IMR-90 (cell line): ENCODE results near the gene JPT2. TPM values are rescaled to one million over a fixed set of nuclear protein-coding genes. Genes with fewer than 3 reads are reported as not detected.
A peak's percentile ranks its signal among the peaks of the same experiment; 100 is the strongest.
"Not testable (repeated sequence)": the region's sequence is repeated elsewhere in the genome, so short reads cannot be mapped to it uniquely, and the experiment has no call there.

Experiments used
- ATAC-seq: fragments of 200-7000 bp; cut with Tn5 transposase; 2 replicates; pipeline ENCODE4 v1.9.1; 2020; ENCODE audit warnings: low read depth, mild to moderate bottlenecking, moderate library complexity
- BruUV-seq: library from RNA; stranded (reverse); fragments of 400-500 nt; replicated peaks from 2 replicates; lab custom pipeline; 2021; lab: Mats Ljungman, UMichigan
- CTCF ChIA-PET: fragments of 300-600 bp; formaldehyde crosslinking; extraction: SDS; loops from one replicate; lab custom pipeline; 2021; ENCODE audit warnings: antibody characterized with exemption; lab: Yijun Ruan, JAX
- POLR2A ChIA-PET: fragments of 300-600 bp; sonication (Branson Sonifier 250); formaldehyde crosslinking; loops from one replicate; lab custom pipeline; 2022; ENCODE audit warnings: antibody characterized with exemption; ENCODE audit not compliant: unreplicated experiment; lab: Charles Lee
- DNase-seq: peaks from one replicate; pipeline ENCODE4 v3.0.0; 2013
- H2AFZ ChIP-seq: replicated peaks from 2 replicates; pipeline ENCODE3; 2013; ENCODE audit warnings: low read length, mild to moderate bottlenecking; ENCODE audit not compliant: poor library complexity
- H2AK5ac ChIP-seq: 2 replicates; pipeline ENCODE4 v1.6.1; 2013; ENCODE audit warnings: low read depth, low read length, inconsistent platforms
- H2AK9ac ChIP-seq: replicated peaks from 2 replicates; pipeline ENCODE3; 2013; ENCODE audit warnings: mild to moderate bottlenecking, low read depth, low read length, moderate library complexity; ENCODE audit not compliant: poor library complexity
- H2BK120ac ChIP-seq: 2 replicates; pipeline ENCODE4 v1.6.1; 2013; ENCODE audit warnings: low read depth, low read length, inconsistent platforms
- H2BK15ac ChIP-seq: 3 replicates; pipeline ENCODE4 v1.6.1; 2013; ENCODE audit warnings: low read depth, low read length, inconsistent platforms
- H2BK20ac ChIP-seq: 2 replicates; pipeline ENCODE4 v1.6.1; 2013; ENCODE audit warnings: low read depth, mild to moderate bottlenecking, inconsistent platforms, low read length, moderate library complexity
- H2BK5ac ChIP-seq: 2 replicates; pipeline ENCODE4 v1.6.1; 2013; ENCODE audit warnings: mild to moderate bottlenecking, low read depth, low read length, inconsistent platforms; ENCODE audit not compliant: poor library complexity, severe bottlenecking
- H3K14ac ChIP-seq: replicated peaks from 2 replicates; pipeline ENCODE4 v1.6.1; 2013; ENCODE audit warnings: low read depth, low read length, inconsistent platforms
- H3K18ac ChIP-seq: 2 replicates; pipeline ENCODE4 v1.6.1; 2013; ENCODE audit warnings: low read depth, low read length, control low read depth
- H3K23ac ChIP-seq: 2 replicates; pipeline ENCODE4 v1.6.1; 2013; ENCODE audit warnings: low read depth, low read length, inconsistent platforms
- H3K27ac ChIP-seq: 2 replicates; pipeline ENCODE4 v1.5.1; 2013; ENCODE audit warnings: mild to moderate bottlenecking, control low read depth, low read length; ENCODE audit not compliant: insufficient read depth
- H3K27me3 ChIP-seq: 2 replicates; pipeline ENCODE4 v1.6.1; 2013; ENCODE audit warnings: low read length; ENCODE audit not compliant: control insufficient read depth, insufficient read depth
- H3K36me3 ChIP-seq: 2 replicates; pipeline ENCODE4 v1.6.1; 2013; ENCODE audit warnings: low read length, mixed read lengths; ENCODE audit not compliant: control insufficient read depth, insufficient read depth
- H3K4ac ChIP-seq: 2 replicates; pipeline ENCODE4 v1.6.1; 2013; ENCODE audit warnings: low read depth, low read length, inconsistent platforms
- H3K4me1 ChIP-seq: 2 replicates; pipeline ENCODE4 v1.6.1; 2013; ENCODE audit warnings: low read length, mixed read lengths; ENCODE audit not compliant: control insufficient read depth, insufficient read depth
- H3K4me2 ChIP-seq: 2 replicates; pipeline ENCODE4 v1.6.1; 2013; ENCODE audit warnings: low read depth, mild to moderate bottlenecking, control low read depth, low read length, moderate library complexity
- H3K4me3 ChIP-seq: 2 replicates; pipeline ENCODE4 v1.5.1; 2013; ENCODE audit warnings: low read depth, mild to moderate bottlenecking, control low read depth, low read length, moderate library complexity; ENCODE audit not compliant: insufficient read depth
- H3K56ac ChIP-seq: 2 replicates; pipeline ENCODE4 v1.6.1; 2013; ENCODE audit warnings: low read length, inconsistent platforms; ENCODE audit not compliant: insufficient read depth; ENCODE audit errors: extremely low read depth
- H3K79me1 ChIP-seq, 2 experiments: 2 replicates each; pipeline ENCODE4 v1.6.1; 2013; ENCODE audit warnings: low read length in 2 of 2, inconsistent platforms in 1 of 2, low read depth in 1 of 2
- H3K9ac ChIP-seq: 2 replicates; pipeline ENCODE4 v1.6.1; 2013; ENCODE audit warnings: low read depth, low read length, control low read depth
- H3K9me1 ChIP-seq: 2 replicates; pipeline ENCODE4 v1.6.1; 2013; ENCODE audit warnings: low read length, inconsistent platforms; ENCODE audit not compliant: insufficient read depth
- H3K9me3 ChIP-seq: 2 replicates; pipeline ENCODE4 v1.6.1; 2013; ENCODE audit warnings: low read length; ENCODE audit not compliant: control insufficient read depth, insufficient read depth
- H4K20me1 ChIP-seq: 2 replicates; pipeline ENCODE4 v1.6.1; 2013; ENCODE audit warnings: low read length, inconsistent platforms; ENCODE audit not compliant: insufficient read depth
- H4K5ac ChIP-seq: 2 replicates; pipeline ENCODE4 v1.6.1; 2013; ENCODE audit warnings: mild to moderate bottlenecking, low read depth, low read length, control low read depth
- H4K8ac ChIP-seq, 2 experiments: 2 replicates each; pipeline ENCODE4 v1.6.1; 2013; ENCODE audit warnings: low read depth in 2 of 2, low read length in 2 of 2, control low read depth in 1 of 2, inconsistent platforms in 1 of 2
- H4K91ac ChIP-seq: 2 replicates; pipeline ENCODE4 v1.6.1; 2013; ENCODE audit warnings: low read depth, low read length, inconsistent platforms; ENCODE audit not compliant: insufficient read depth
- MXI1 ChIP-seq: IDR thresholded peaks from 2 replicates; pipeline ENCODE4 v1.6.1; 2012; ENCODE audit warnings: low read depth, mild to moderate bottlenecking, low read length, moderate library complexity, borderline replicate concordance
- WGBS, 2 experiments: methylation state at CpG; one replicate each; pipeline versions ENCODE4 v1.1.5 to v1.1.7; 2013; ENCODE audit warnings: missing lambda C conversion rate in 2 of 2; ENCODE audit not compliant: insufficient read length in 1 of 2; ENCODE audit errors: extremely low coverage in 2 of 2; 5-methylcytosine and 5-hydroxymethylcytosine counted together
- dilution Hi-C: fragments of 300-500 bp; cut with HindIII; formaldehyde crosslinking; loops from one replicate; pipeline ENCODE4 v1.14.3; 2018; ENCODE audit warnings: low sequenced_read_pairs; ENCODE audit not compliant: unreplicated experiment
- in situ Hi-C: fragments of 300-500 bp; cut with MboI; formaldehyde crosslinking; loops from 3 replicates; pipeline ENCODE4 v1.14.3; 2019; ENCODE audit warnings: low sequenced_read_pairs, inconsistent platforms, mixed read lengths
- intact Hi-C: fragments of 100-400 bp; cut with micrococcal nuclease; formaldehyde crosslinking; loops from 2 replicates; pipeline ENCODE4 v1.10.0; 2022
- polyA plus RNA-seq, 3 experiments: library from polyadenylated mRNA; depleted of rRNA; stranded (reverse); fragments of >200 nt; gene quantifications; 2 replicates each; pipeline ENCODE4 v1.2.3, GENCODE V29; 2012; ENCODE audit warnings: low replicate concordance in 1 of 3
- total RNA-seq: library from RNA; depleted of rRNA; stranded (reverse); fragments of >200 nt; gene quantifications from 2 replicates; pipeline ENCODE4 v1.2.3, GENCODE V29; 2012

The JPT2 gene
- total and polyA plus RNA-seq, 2 of the 4 experiments (the other 2 are of a cell fraction), result 40.0 to 41.5 TPM

DNA sequence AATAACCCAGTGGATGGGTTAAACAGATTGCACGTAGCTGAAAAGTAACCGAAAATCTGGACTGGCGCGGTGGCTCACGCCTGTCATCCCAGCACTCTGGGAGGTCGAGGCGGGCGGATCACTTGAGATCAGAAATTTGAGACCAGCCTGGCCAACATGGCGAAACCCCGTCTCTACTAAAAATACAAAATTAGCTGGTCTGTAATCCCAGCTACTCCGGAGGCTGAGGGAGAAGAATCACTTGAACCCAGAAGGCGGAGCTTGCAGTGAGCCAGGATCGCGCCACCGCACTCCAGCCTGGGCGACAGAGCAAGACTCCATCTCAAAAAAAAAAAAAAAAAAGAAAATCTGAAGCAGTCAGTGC is 27.2 kb downstream of the JPT2 start:
- in situ Hi-C loops, DNase-seq, H3K36me3 ChIP-seq, H3K9me3 ChIP-seq, H3K18ac ChIP-seq, dilution Hi-C loops, H2BK15ac ChIP-seq, H2BK20ac ChIP-seq, H3K27me3 ChIP-seq: not testable (repeated sequence)
- Histone ChIP-seq H2AK9ac (peak overlapping the region; percentile 95), H3K4ac (peak overlapping the region; percentile 94), H4K8ac (peak overlapping the region; percentile 63 to 100), H2BK120ac (peak overlapping the region; percentile 61; the same call in 1 of the 2 replicates), H3K9me1 (peaks cover 20% of the 10 kb centered on the region; the same call in 1 of the 2 replicates), H3K4me3 (peak overlapping the region; percentile 94), H3K79me1 (peaks cover 7 to 52% of the 10 kb centered on the region in 2 experiments; a peak in 3 of 4 replicates), H4K5ac (peak overlapping the region; percentile 53), H4K20me1 (peaks cover 39% of the 10 kb centered on the region), H3K9ac (peak overlapping the region; percentile 76), H3K56ac (peak overlapping the region; percentile 84), H3K23ac (peak overlapping the region; percentile 91), H4K91ac (peak overlapping the region; percentile 83), H2BK5ac (peak overlapping the region; percentile 70), H2AK5ac (peak overlapping the region; percentile 72), H2AFZ (peak overlapping the region; percentile 96), H3K27ac (peak overlapping the region; percentile 78), H3K4me1 (peaks cover 14% of the 10 kb centered on the region), H3K4me2 (peak overlapping the region; percentile 67), H3K14ac (peak overlapping the region; percentile 96)
- CTCF ChIA-PET, result interaction anchor here (0.6 to 1.3 kb wide), 5 partner anchors 14 to 68 kb away, joined by 3 to 7 read pairs (median 5); partner anchors contain the start of genes EME2 and MRPS34
- ATAC-seq, result peak; percentile 4
- TSS peak; percentile 73 for BruUV-seq
- WGBS, 2 experiments, result 6% methylated on average over 7 of the region's 16 CpGs; no CpG with 5 or more reads in 1 of the 2 experiments
- POLR2A ChIA-PET, result interaction anchor here (0.9 kb wide), 1 partner anchor 25 kb away, joined by 10 read pairs; no protein-coding TSS in a partner anchor
- intact Hi-C loops, result loop anchor here (5.0 kb wide), 2 partner anchors 93 to 213 kb away; partner anchors contain the start of genes CRAMP1, IFT140 and TELO2
- 0 out of 2 replicates have a peak, but pooled peaks have one; percentile 11 for TF ChIP-seq MXI1
